Ovary (tissue), 9 donors: ENCODE data around the gene SPA17. TPM values are rescaled to one million over a fixed set of nuclear protein-coding genes. Genes with fewer than 3 reads are reported as not detected.

ENCODE experiments used
- DNase-seq, 5 donors: peaks; one replicate each; pipeline ENCODE4 v3.0.0-alpha.2; 2019 to 2020
- H3K27ac ChIP-seq, 2 donors: fragments of 200-600 bp; one replicate each; pipeline versions ENCODE4 v1.5.1 to v1.8.0; 2019 to 2022
- H3K27me3 ChIP-seq: fragments of 200-600 bp; one replicate; pipeline ENCODE4 v1.8.0; 2022
- H3K36me3 ChIP-seq: fragments of 200-600 bp; sonication (generic); one replicate; pipeline ENCODE4 v1.5.1; 2019
- H3K4me1 ChIP-seq: one replicate; pipeline ENCODE4 v1.8.1; 2013; ENCODE audit warnings: mild to moderate bottlenecking, moderate library complexity; ENCODE audit not compliant: insufficient read depth
- H3K4me3 ChIP-seq: fragments of 200-600 bp; sonication (generic); one replicate; pipeline ENCODE4 v1.5.1; 2017
- H3K9me3 ChIP-seq, 2 donors: fragments of 200-600 bp in 1 of 2; sonication (generic) in 1 of 2; one replicate each; pipeline versions ENCODE4 v1.5.1 to v1.8.1; 2013 to 2019; ENCODE audit warnings: mild to moderate bottlenecking in 1 of 2, moderate library complexity in 1 of 2
- EP300 ChIP-seq: sonication (generic); formaldehyde crosslinking; IDR thresholded peaks from one replicate; pipeline ENCODE4 v1.6.1; 2017; ENCODE audit warnings: antibody characterized with exemption
- POLR2A ChIP-seq: fragments of 450-650 bp; IDR thresholded peaks from one replicate; pipeline ENCODE4 v1.6.1; 2017; ENCODE audit warnings: antibody characterized with exemption, mild to moderate bottlenecking, moderate library complexity
- WGBS, 3 donors: extraction: QIAGEN DNeasy Blood & Tissue Kit in 1 of 3; methylation state at CpG; one replicate each; pipeline versions ENCODE4 v1.1.5 to v1.1.7; 2013 to 2017; 5-methylcytosine and 5-hydroxymethylcytosine counted together
- intact Hi-C, 4 donors: fragments of 100-400 bp; cut with DNase I; formaldehyde crosslinking; loops; one replicate each; pipeline versions ENCODE4 v1.11.0 to v1.15.1; 2022 to 2023
- polyA plus RNA-seq, 2 donors: library from polyadenylated mRNA; stranded (reverse); fragments of 200-250 nt in 1 of 2; fragments of 350-450 nt in 1 of 2; fragmentation: Illumina TruSeq in 1 of 2; extraction: RNeasy Lipid Tissue Mini Kit (QIAGEN cat#74804) in 1 of 2; gene quantifications; one replicate each; pipeline ENCODE4 v1.2.3, GENCODE V29; 2013 to 2014
- total RNA-seq, 7 donors: library from RNA; depleted of rRNA in 2 of 7; stranded (reverse); fragments of >200 nt in 2 of 7; fragmentation: NEBNext Ultra II Directional in 3 of 7; extraction: Animal tissue kit (Norgen Biotek cat#: 25700) in 3 of 7; gene quantifications; one replicate each; pipeline versions ENCODE4 v1.1.0 to v1.2.4, GENCODE V29; 2016 to 2023
- TF ChIP-seq, protein P1 (sequence below), 3 donors: fragments of 450-650 bp in 2 of 3; fragments of 200-600 bp in 1 of 3; IDR thresholded peaks; one replicate each; pipeline versions ENCODE4 v1.5.1 to v1.8.0; 2016 to 2022; ENCODE audit warnings: antibody characterized with exemption in 3 of 3, mild to moderate bottlenecking in 1 of 3
- donor health status: DM: no; HTN: no; CAD: no; lungs with moderate emphysema.
- donor health status: DM: no; HTN: no; CAD: no.
- donor health status: Bipolar disorder and iron deficiency.
- donor health status: DM: yes; HTN: yes; CAD: no.
- donor health status: DM: no; HTN: no; CAD: no.
- donor health status: DM: yes; HTN: yes; CAD: no.

Gene SPA17
- total and polyA plus RNA-seq, 9 donors = 1.3 to 30.1 (median 3.0) TPM

DNA sequence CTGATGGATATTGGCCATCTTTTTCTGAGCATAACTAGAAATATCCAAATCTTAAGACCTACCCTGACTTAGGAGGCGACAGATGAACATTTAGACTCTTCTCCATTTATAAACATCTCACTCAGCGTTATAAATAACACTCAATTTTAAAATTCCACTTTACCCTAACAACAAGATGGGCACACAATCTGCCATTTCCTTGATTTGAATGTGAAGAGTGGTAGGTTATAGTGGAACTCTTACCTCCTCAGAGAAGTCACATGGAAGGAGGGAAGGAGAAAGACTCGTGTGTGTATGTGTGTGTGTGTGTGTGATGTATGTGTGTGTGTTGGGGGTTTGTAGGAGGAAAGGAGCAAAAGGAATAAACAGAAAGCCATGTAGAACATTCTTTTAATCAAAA lies 15.2 kb upstream of the SPA17 start:
- no peaks in the 10 kb centered on the region for H3K36me3 ChIP-seq
- H3K27me3 ChIP-seq = no peaks in the 10 kb centered on the region
- H3K4me1 ChIP-seq = no peaks in the 10 kb centered on the region
- no peak for DNase-seq
- no peak overlapping the region for H3K27ac ChIP-seq
- intact Hi-C loops = loop anchor here in 1 of 4 donors (5.0 kb wide), 1 partner anchor 184 kb away; no protein-coding TSS in a partner anchor
- H3K4me3 ChIP-seq = no peak overlapping the region
- 79 to 84% (median 80%) methylated on average over 3 of the region's 3 CpGs for WGBS, 3 donors
- H3K9me3 ChIP-seq = no peaks in the 10 kb centered on the region
- TF ChIP-seq, protein P1, sequence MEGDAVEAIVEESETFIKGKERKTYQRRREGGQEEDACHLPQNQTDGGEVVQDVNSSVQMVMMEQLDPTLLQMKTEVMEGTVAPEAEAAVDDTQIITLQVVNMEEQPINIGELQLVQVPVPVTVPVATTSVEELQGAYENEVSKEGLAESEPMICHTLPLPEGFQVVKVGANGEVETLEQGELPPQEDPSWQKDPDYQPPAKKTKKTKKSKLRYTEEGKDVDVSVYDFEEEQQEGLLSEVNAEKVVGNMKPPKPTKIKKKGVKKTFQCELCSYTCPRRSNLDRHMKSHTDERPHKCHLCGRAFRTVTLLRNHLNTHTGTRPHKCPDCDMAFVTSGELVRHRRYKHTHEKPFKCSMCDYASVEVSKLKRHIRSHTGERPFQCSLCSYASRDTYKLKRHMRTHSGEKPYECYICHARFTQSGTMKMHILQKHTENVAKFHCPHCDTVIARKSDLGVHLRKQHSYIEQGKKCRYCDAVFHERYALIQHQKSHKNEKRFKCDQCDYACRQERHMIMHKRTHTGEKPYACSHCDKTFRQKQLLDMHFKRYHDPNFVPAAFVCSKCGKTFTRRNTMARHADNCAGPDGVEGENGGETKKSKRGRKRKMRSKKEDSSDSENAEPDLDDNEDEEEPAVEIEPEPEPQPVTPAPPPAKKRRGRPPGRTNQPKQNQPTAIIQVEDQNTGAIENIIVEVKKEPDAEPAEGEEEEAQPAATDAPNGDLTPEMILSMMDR (IDR thresholded peaks at IDR 0.05) = no peak
- TF ChIP-seq POLR2A (no peak), EP300 (no peak)

DNA sequence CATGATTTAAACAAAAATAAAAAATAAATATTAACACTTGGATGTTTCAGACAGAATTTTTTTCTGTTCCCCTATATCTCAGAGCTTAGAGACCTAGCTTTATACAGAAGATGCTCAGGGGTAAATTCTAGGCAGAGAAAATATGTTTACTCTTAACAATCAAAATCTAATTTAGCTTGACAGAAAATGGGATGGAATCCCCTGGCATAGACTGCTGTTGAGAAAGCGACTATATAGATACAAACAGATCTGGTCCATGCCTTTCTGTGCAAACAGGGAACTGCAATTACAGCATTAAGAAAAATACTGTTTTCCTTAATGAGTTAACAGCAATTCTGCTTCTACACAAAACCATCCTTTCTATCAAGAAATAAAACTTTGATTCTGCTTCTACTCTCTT lies 14.7 kb upstream of the SPA17 start:
- Histone ChIP-seq H3K4me1 (no peaks in the 10 kb centered on the region), H3K36me3 (no peaks in the 10 kb centered on the region), H3K4me3 (no peak overlapping the region), H3K27ac (no peak overlapping the region), H3K9me3 (no peaks in the 10 kb centered on the region), H3K27me3 (no peaks in the 10 kb centered on the region)
- no peak for TF ChIP-seq POLR2A
- TF ChIP-seq, protein P1 (IDR thresholded peaks at IDR 0.05) = no peak
- no peak for TF ChIP-seq EP300
- 89 to 98% (median 96%) methylated on average over 1 of the region's 1 CpG for WGBS, 3 donors
- intact Hi-C loops = loop anchor here in 1 of 4 donors (5.0 kb wide), 1 partner anchor 183 kb away; no protein-coding TSS in a partner anchor
- no peak for DNase-seq

DNA sequence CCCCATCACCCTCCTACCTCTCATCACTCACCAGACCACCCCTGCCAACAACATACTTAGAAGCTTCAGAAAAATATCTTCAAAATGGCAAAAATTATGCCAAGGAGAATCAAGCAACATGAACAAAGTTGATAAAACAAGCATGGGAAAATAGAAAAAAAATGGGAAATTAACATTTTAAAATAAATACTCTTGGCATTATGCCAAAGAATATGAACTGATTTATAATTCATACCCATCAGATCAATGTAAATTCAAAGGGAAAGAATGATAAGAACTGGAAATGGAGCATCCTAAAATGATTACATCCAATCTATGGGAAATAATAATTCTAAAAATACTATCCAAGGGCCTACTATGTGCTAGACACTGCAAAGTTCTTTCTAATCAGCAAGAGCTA lies 12.2 kb upstream of the SPA17 start:
- H3K36me3 ChIP-seq = no peaks in the 10 kb centered on the region
- intact Hi-C loops = no loop called here

DNA sequence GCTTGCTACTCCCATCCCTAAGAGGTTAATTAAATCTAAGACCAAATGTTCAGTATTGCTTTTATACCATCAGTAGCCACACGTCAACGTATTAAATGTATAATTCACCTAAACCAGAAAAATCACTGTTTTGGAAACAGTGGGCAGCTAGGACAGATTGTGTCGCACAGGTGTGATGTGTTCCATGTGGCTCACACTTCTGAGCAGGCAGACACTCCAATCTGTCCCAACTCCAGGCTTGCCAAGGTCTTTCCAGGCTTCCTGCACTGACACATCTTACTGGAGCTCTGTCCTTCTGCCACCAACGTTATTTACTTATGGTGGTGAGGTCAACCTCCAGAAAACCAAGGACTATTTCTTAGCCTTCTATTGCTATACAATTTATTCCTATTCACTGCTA lies 11.6 kb upstream of the SPA17 start:
- H3K36me3 ChIP-seq = no peaks in the 10 kb centered on the region
- WGBS, 3 donors = 79 to 84% (median 82%) methylated on average over 4 of the region's 4 CpGs
- intact Hi-C loops = no loop called here

More for the DNA sequence above, 12.2 kb upstream of the SPA17 start:
- no peak overlapping the region for H3K4me3 ChIP-seq
- H3K4me1 ChIP-seq = no peaks in the 10 kb centered on the region
- TF ChIP-seq EP300 = no peak
- no peak for TF ChIP-seq POLR2A
- TF ChIP-seq, protein P1 (IDR thresholded peaks at IDR 0.05) = no peak
- H3K9me3 ChIP-seq = no peaks in the 10 kb centered on the region
- no peak for DNase-seq
- H3K27ac ChIP-seq = no peak overlapping the region
- no peaks in the 10 kb centered on the region for H3K27me3 ChIP-seq

More for the DNA sequence above, 11.6 kb upstream of the SPA17 start:
- TF ChIP-seq, protein P1 (IDR thresholded peaks at IDR 0.05) = no peak
- TF ChIP-seq EP300 (no peak), POLR2A (no peak)
- Histone ChIP-seq H3K27ac (no peak overlapping the region), H3K4me3 (no peak overlapping the region), H3K4me1 (no peaks in the 10 kb centered on the region), H3K9me3 (no peaks in the 10 kb centered on the region), H3K27me3 (no peaks in the 10 kb centered on the region)
- no peak for DNase-seq
